H1 (cell line): ENCODE results near the gene CDK8. TPM values are rescaled to one million over a fixed set of nuclear protein-coding genes. Genes with fewer than 3 reads are reported as not detected.

Experiments
- CBX5 ChIP-seq: fragments of 300-800, 300-1000 bp; sonication (generic); IDR thresholded peaks from 2 replicates; pipeline ENCODE4 v1.7.1; 2016; ENCODE audit warnings: antibody characterized with exemption, low read length, low read depth
- CREB1 ChIP-seq: IDR thresholded peaks from 2 replicates; pipeline ENCODE4 v1.6.1; 2012; ENCODE audit warnings: inconsistent platforms
- CTBP2 ChIP-seq: IDR thresholded peaks from 2 replicates; pipeline ENCODE4 v1.7.0; 2011; ENCODE audit warnings: borderline replicate concordance, mild to moderate bottlenecking, moderate library complexity, mixed read lengths, low read length; ENCODE audit not compliant: insufficient read depth, insufficient read length
- EGR1 ChIP-seq: IDR thresholded peaks from 2 replicates; pipeline ENCODE4 v1.6.1; 2011; ENCODE audit warnings: low read depth, low read length, borderline replicate concordance
- KDM1A ChIP-seq: fragments of 200-600, 300-600 bp; sonication (generic); IDR thresholded peaks from 2 replicates; pipeline ENCODE4 v1.7.1; 2016; ENCODE audit warnings: mild to moderate bottlenecking, low read length, borderline replicate concordance
- RFX5 ChIP-seq: IDR thresholded peaks from 2 replicates; pipeline ENCODE4 v1.6.1; 2011; ENCODE audit warnings: low read depth, low read length, improper control_type of control experiment, borderline replicate concordance
- YY1 ChIP-seq: IDR thresholded peaks from 2 replicates; pipeline ENCODE4 v1.6.1; 2011; ENCODE audit warnings: low read depth, mild to moderate bottlenecking, low read length
- polyA plus RNA-seq, 7 experiments: library from polyadenylated mRNA; depleted of rRNA in 3 of 7; stranded (reverse) in 5 of 7; unstranded in 2 of 7; fragments of >200 nt in 5 of 7; fragments of 200-250 nt in 2 of 7; gene quantifications; 1 replicate in 5 of 7; 2 replicates in 1 of 7; 4 replicates in 1 of 7; pipeline versions ENCODE4 v1.2.1 to v1.2.3, GENCODE V29; 2011 to 2013; ENCODE audit warnings: missing spikeins in 2 of 7, mixed read lengths in 2 of 7
- total RNA-seq: library from RNA; stranded (reverse); fragmentation: NEBNext Ultra II Directional; extraction: Animal tissue kit (Norgen Biotek cat#: 25700); gene quantifications from 2 replicates; pipeline ENCODE4 v1.2.1, GENCODE V29; 2021
- TF ChIP-seq, protein P1 (sequence below): fragments of 300-600 bp; sonication (generic); IDR thresholded peaks from 2 replicates; pipeline ENCODE4 v1.7.1; 2012; ENCODE audit warnings: low read length, moderate library complexity, mild to moderate bottlenecking, inconsistent platforms; ENCODE audit not compliant: insufficient replicate concordance
- TF ChIP-seq, protein P2 (sequence below): IDR thresholded peaks from 2 replicates; pipeline ENCODE4 v1.6.1; 2012; ENCODE audit warnings: inconsistent platforms

Gene CDK8
- total and polyA plus RNA-seq, 2 of the 8 experiments (the other 6 are each of a cell fraction or from before 2014, with no cell fraction given): 22.1 to 25.6 TPM

DNA sequence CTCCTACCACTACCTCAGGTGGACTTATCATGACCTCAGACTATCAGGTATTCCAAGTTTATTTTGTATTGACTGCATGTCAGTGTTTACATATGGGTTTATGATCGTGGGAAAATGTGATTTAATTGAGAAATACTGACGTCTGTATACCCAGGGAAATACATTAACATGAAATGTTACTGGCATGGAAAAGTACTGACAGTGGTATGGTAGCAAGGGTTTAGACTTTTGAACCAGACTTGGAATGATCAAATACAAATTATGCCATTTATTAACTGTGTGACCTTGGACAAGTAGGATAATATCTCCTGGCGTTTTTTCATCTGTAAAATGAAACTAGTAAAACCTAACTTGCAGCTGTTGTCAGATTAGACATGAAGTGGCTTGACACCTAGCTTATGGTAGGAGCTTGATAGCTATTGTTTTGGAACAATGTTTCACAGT, 147.7 kb downstream of the CDK8 start (continued):
- TF ChIP-seq, protein P1, sequence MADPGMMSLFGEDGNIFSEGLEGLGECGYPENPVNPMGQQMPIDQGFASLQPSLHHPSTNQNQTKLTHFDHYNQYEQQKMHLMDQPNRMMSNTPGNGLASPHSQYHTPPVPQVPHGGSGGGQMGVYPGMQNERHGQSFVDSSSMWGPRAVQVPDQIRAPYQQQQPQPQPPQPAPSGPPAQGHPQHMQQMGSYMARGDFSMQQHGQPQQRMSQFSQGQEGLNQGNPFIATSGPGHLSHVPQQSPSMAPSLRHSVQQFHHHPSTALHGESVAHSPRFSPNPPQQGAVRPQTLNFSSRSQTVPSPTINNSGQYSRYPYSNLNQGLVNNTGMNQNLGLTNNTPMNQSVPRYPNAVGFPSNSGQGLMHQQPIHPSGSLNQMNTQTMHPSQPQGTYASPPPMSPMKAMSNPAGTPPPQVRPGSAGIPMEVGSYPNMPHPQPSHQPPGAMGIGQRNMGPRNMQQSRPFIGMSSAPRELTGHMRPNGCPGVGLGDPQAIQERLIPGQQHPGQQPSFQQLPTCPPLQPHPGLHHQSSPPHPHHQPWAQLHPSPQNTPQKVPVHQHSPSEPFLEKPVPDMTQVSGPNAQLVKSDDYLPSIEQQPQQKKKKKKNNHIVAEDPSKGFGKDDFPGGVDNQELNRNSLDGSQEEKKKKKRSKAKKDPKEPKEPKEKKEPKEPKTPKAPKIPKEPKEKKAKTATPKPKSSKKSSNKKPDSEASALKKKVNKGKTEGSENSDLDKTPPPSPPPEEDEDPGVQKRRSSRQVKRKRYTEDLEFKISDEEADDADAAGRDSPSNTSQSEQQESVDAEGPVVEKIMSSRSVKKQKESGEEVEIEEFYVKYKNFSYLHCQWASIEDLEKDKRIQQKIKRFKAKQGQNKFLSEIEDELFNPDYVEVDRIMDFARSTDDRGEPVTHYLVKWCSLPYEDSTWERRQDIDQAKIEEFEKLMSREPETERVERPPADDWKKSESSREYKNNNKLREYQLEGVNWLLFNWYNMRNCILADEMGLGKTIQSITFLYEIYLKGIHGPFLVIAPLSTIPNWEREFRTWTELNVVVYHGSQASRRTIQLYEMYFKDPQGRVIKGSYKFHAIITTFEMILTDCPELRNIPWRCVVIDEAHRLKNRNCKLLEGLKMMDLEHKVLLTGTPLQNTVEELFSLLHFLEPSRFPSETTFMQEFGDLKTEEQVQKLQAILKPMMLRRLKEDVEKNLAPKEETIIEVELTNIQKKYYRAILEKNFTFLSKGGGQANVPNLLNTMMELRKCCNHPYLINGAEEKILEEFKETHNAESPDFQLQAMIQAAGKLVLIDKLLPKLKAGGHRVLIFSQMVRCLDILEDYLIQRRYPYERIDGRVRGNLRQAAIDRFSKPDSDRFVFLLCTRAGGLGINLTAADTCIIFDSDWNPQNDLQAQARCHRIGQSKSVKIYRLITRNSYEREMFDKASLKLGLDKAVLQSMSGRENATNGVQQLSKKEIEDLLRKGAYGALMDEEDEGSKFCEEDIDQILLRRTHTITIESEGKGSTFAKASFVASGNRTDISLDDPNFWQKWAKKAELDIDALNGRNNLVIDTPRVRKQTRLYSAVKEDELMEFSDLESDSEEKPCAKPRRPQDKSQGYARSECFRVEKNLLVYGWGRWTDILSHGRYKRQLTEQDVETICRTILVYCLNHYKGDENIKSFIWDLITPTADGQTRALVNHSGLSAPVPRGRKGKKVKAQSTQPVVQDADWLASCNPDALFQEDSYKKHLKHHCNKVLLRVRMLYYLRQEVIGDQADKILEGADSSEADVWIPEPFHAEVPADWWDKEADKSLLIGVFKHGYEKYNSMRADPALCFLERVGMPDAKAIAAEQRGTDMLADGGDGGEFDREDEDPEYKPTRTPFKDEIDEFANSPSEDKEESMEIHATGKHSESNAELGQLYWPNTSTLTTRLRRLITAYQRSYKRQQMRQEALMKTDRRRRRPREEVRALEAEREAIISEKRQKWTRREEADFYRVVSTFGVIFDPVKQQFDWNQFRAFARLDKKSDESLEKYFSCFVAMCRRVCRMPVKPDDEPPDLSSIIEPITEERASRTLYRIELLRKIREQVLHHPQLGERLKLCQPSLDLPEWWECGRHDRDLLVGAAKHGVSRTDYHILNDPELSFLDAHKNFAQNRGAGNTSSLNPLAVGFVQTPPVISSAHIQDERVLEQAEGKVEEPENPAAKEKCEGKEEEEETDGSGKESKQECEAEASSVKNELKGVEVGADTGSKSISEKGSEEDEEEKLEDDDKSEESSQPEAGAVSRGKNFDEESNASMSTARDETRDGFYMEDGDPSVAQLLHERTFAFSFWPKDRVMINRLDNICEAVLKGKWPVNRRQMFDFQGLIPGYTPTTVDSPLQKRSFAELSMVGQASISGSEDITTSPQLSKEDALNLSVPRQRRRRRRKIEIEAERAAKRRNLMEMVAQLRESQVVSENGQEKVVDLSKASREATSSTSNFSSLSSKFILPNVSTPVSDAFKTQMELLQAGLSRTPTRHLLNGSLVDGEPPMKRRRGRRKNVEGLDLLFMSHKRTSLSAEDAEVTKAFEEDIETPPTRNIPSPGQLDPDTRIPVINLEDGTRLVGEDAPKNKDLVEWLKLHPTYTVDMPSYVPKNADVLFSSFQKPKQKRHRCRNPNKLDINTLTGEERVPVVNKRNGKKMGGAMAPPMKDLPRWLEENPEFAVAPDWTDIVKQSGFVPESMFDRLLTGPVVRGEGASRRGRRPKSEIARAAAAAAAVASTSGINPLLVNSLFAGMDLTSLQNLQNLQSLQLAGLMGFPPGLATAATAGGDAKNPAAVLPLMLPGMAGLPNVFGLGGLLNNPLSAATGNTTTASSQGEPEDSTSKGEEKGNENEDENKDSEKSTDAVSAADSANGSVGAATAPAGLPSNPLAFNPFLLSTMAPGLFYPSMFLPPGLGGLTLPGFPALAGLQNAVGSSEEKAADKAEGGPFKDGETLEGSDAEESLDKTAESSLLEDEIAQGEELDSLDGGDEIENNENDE: no peak
- TF ChIP-seq CREB1: no peak
- no peak for TF ChIP-seq EGR1
- TF ChIP-seq KDM1A: no peak
- TF ChIP-seq CBX5: no peak
- no peak for TF ChIP-seq CTBP2
- TF ChIP-seq YY1: no peak
- no peak for TF ChIP-seq RFX5
- TF ChIP-seq, protein P2, sequence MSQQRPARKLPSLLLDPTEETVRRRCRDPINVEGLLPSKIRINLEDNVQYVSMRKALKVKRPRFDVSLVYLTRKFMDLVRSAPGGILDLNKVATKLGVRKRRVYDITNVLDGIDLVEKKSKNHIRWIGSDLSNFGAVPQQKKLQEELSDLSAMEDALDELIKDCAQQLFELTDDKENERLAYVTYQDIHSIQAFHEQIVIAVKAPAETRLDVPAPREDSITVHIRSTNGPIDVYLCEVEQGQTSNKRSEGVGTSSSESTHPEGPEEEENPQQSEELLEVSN: no peak
- TF ChIP-seq, all 59 proteins: peak for 0
